HCT116 (cell line): ENCODE results near the gene SEMA3F. TPM values are rescaled to one million over a fixed set of nuclear protein-coding genes. Genes with fewer than 3 reads are reported as not detected.

Experiments
- ATAC-seq: fragments of 200-7000 bp; cut with Tn5 transposase; 2 replicates; pipeline ENCODE4 v1.9.1; 2020; ENCODE audit warnings: mild to moderate bottlenecking, moderate library complexity
- BruUV-seq: library from RNA; stranded (reverse); fragments of 400-500 nt; replicated peaks from 2 replicates; lab custom pipeline; 2021; lab: Mats Ljungman, UMichigan
- CTCF ChIA-PET: fragments of 300-600 bp; sonication (Branson Sonifier 250); formaldehyde crosslinking; loops from one replicate; lab custom pipeline; 2021; ENCODE audit warnings: antibody characterized with exemption; lab: Charles Lee
- POLR2A ChIA-PET: fragments of 300-600, 350-600 bp; sonication (Branson Sonifier 250); formaldehyde crosslinking; loops from one replicate; lab custom pipeline; 2021; ENCODE audit warnings: antibody characterized with exemption; lab: Charles Lee
- RAD21 ChIA-PET, 2 experiments: fragments of 300-600 bp; sonication (Branson Sonifier 250); formaldehyde crosslinking; loops; one replicate each; lab custom pipeline; 2023; ENCODE audit warnings: low total read pairs in 2 of 2; ENCODE audit not compliant: uncharacterized antibody in 2 of 2, unreplicated experiment in 2 of 2, low non-redundant PET in 1 of 2; lab: Charles Lee
- DNase-seq: peaks from one replicate; pipeline ENCODE4 v3.0.0-alpha.2; 2010; ENCODE audit warnings: low read depth, low spot score
- H2AFZ ChIP-seq: fragments of 200-600 bp; shearing (Covaris generic), sonication (generic); 2 replicates; pipeline ENCODE4 v1.6.1; 2017; ENCODE audit warnings: low read depth, mixed run types, mixed read lengths, antibody characterized with exemption, low read length; ENCODE audit not compliant: poor library complexity, severe bottlenecking
- H3K27ac ChIP-seq: 2 replicates; pipeline ENCODE4 v1.5.1; 2012; ENCODE audit warnings: low read depth, low read length
- H3K27me3 ChIP-seq: fragments of 200-600 bp; sonication (generic); 2 replicates; pipeline ENCODE4 v1.6.1; 2016; ENCODE audit warnings: mixed run types, low read length, mixed read lengths; ENCODE audit not compliant: insufficient read depth
- H3K36me3 ChIP-seq, 2 experiments: fragments of 200-500 bp in 1 of 2; fragments of 200-600 bp in 1 of 2; sonication (Bioruptor generic) in 1 of 2; sonication (generic) in 1 of 2; 2 replicates each; pipeline versions ENCODE4 v1.5.1 to v1.6.1; 2014 to 2016; ENCODE audit warnings: low read length in 2 of 2, inconsistent platforms in 1 of 2, mixed read lengths in 1 of 2, mixed run types in 1 of 2; ENCODE audit not compliant: insufficient read depth in 2 of 2, control insufficient read depth in 1 of 2
- H3K4me1 ChIP-seq, 2 experiments: fragments of 200-600 bp in 1 of 2; sonication (generic) in 1 of 2; 2 replicates each; pipeline versions ENCODE4 v1.5.1 to v1.6.1; 2012 to 2017; ENCODE audit warnings: low read length in 2 of 2, inconsistent platforms in 1 of 2, mild to moderate bottlenecking in 1 of 2, mixed read lengths in 1 of 2, mixed run types in 1 of 2, moderate library complexity in 1 of 2; ENCODE audit not compliant: insufficient read depth in 2 of 2, control insufficient read depth in 1 of 2
- H3K4me2 ChIP-seq: fragments of 200-600 bp; sonication (generic); 2 replicates; pipeline ENCODE4 v1.6.1; 2017; ENCODE audit warnings: mixed run types, low read length, mixed read lengths
- H3K4me3 ChIP-seq, 2 experiments: fragments of 200-600 bp in 1 of 2; sonication (generic) in 1 of 2; replicated peaks in 1 of 2; 2 replicates each; pipeline ENCODE4 v1.5.1; 2011 to 2016; ENCODE audit warnings: low read length in 2 of 2, control low read depth in 1 of 2, low read depth in 1 of 2, mild to moderate bottlenecking in 1 of 2, mixed read lengths in 1 of 2, mixed run types in 1 of 2
- H3K79me2 ChIP-seq: fragments of 200-600 bp; sonication (generic); 2 replicates; pipeline ENCODE4 v1.6.1; 2017; ENCODE audit warnings: mild to moderate bottlenecking, mixed run types, low read length, moderate library complexity, mixed read lengths; ENCODE audit not compliant: insufficient read depth
- H3K9ac ChIP-seq: fragments of 200-600 bp; sonication (generic); 2 replicates; pipeline ENCODE4 v1.6.1; 2016; ENCODE audit warnings: low read length, mixed read lengths
- H3K9me2 ChIP-seq: fragments of 200-600 bp; sonication (generic), shearing (Covaris generic); 2 replicates; pipeline ENCODE4 v1.6.1; 2017; ENCODE audit warnings: mixed run types, mild to moderate bottlenecking, moderate library complexity; ENCODE audit not compliant: insufficient read depth
- H3K9me3 ChIP-seq, 2 experiments: fragments of 200-500 bp in 1 of 2; fragments of 200-600 bp in 1 of 2; sonication (Bioruptor generic) in 1 of 2; sonication (generic) in 1 of 2; 2 replicates each; pipeline ENCODE4 v1.6.1; 2014 to 2017; ENCODE audit warnings: low read length in 2 of 2, mixed read lengths in 2 of 2, inconsistent platforms in 1 of 2, low read depth in 1 of 2, mild to moderate bottlenecking in 1 of 2, mixed run types in 1 of 2, moderate library complexity in 1 of 2; ENCODE audit not compliant: control insufficient read depth in 1 of 2, insufficient read depth in 1 of 2
- H4K20me1 ChIP-seq: fragments of 200-600 bp; sonication (generic), shearing (Covaris generic); 2 replicates; pipeline ENCODE4 v1.6.1; 2017; ENCODE audit warnings: mixed run types, mild to moderate bottlenecking, moderate library complexity; ENCODE audit not compliant: insufficient read depth
- CBX3 ChIP-seq: IDR thresholded peaks from 2 replicates; pipeline ENCODE4 v1.6.1; 2012; ENCODE audit warnings: low read depth
- FOSL1 ChIP-seq: IDR thresholded peaks from 2 replicates; pipeline ENCODE4 v1.6.1; 2012; ENCODE audit warnings: low read depth
- POLR2A ChIP-seq: IDR thresholded peaks from 2 replicates; pipeline ENCODE4 v1.7.0; 2011; ENCODE audit warnings: borderline replicate concordance; ENCODE audit not compliant: insufficient read depth, insufficient read length; ENCODE audit errors: extremely low read depth
- RAD21 ChIP-seq: IDR thresholded peaks from 2 replicates; pipeline ENCODE4 v1.6.1; 2012; ENCODE audit warnings: low read depth, mild to moderate bottlenecking
- SP1 ChIP-seq: IDR thresholded peaks from 2 replicates; pipeline ENCODE4 v1.6.1; 2012; ENCODE audit warnings: low read depth
- TCF7L2 ChIP-seq: IDR thresholded peaks from 2 replicates; pipeline ENCODE4 v1.7.0; 2011; ENCODE audit warnings: borderline replicate concordance, inconsistent platforms; ENCODE audit not compliant: insufficient read depth, insufficient read length; ENCODE audit errors: extremely low read depth
- ZNF274 ChIP-seq: fragments of 200-500 bp; sonication (Bioruptor generic); IDR thresholded peaks from 2 replicates; pipeline ENCODE4 v1.6.1; 2014; ENCODE audit warnings: mild to moderate bottlenecking, low read depth, low read length, inconsistent platforms
- intact Hi-C: fragments of 100-400 bp; cut with micrococcal nuclease; formaldehyde crosslinking; loops from 2 replicates; pipeline ENCODE4 v1.10.0; 2022
- total RNA-seq: library from RNA; stranded (reverse); gene quantifications from one replicate; pipeline ENCODE4 v1.2.1, GENCODE V29; 2021; ENCODE audit not compliant: unreplicated experiment
- TF ChIP-seq, protein P1 (sequence below): IDR thresholded peaks from 2 replicates; pipeline ENCODE4 v1.6.1; 2012; ENCODE audit warnings: low read depth
- TF ChIP-seq, protein P2 (sequence below): IDR thresholded peaks from 2 replicates; pipeline ENCODE4 v1.6.1; 2012
- TF ChIP-seq, protein P3 (sequence below): IDR thresholded peaks from 2 replicates; pipeline ENCODE4 v1.6.1; 2012

Gene SEMA3F
- total RNA-seq, 1 experiment from 2014 or later, result 15.7 TPM

DNA sequence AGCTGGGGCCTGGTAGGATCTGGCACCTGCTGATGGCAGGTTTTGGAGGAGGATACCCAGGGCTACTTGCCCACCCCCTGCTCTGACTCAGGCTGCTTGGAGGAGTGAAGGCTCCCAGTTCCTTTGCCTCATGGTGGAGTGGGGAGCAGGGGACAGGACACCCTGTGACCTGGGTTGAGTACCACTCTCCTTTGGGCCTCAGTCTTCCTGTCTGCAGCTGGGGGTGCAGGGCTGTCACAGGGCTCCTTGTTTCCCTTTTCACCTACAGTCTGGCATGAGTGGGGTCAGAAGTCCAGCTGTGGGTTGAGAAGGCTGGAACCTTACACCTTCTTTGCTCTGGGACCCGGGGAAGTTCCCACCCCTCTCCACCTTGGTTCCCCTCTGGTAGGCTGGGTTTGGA is 14.7 kb downstream of the SEMA3F start:
- POLR2A ChIA-PET, result no interaction called here
- RAD21 ChIA-PET, result no interaction called here
- Histone ChIP-seq H3K27ac (no peak overlapping the region), H4K20me1 (no peaks in the 10 kb centered on the region), H3K79me2 (no peaks in the 10 kb centered on the region), H3K4me1 (peaks cover 2 to 46% of the 10 kb centered on the region in 2 experiments; a peak in 3 of 4 replicates), H3K9me2 (no peaks in the 10 kb centered on the region), H3K36me3 (no peaks in the 10 kb centered on the region), H3K27me3 (no peaks in the 10 kb centered on the region), H3K4me2 (no peak overlapping the region), H3K4me3 (no peak overlapping the region), H3K9ac (no peak overlapping the region), H2AFZ (no peak overlapping the region), H3K9me3 (no peaks in the 10 kb centered on the region)
- BruUV-seq, result no TSS peak
- CTCF ChIA-PET, result interaction anchor here (0.6 kb wide), 1 partner anchor 52 kb away, joined by 3 read pairs; no protein-coding TSS in a partner anchor
- DNase-seq, result no peak
- TF ChIP-seq FOSL1 (no peak), RAD21 (no peak), POLR2A (no peak), CBX3 (no peak), SP1 (no peak), TCF7L2 (no peak), ZNF274 (no peak)
- TF ChIP-seq, protein P1, sequence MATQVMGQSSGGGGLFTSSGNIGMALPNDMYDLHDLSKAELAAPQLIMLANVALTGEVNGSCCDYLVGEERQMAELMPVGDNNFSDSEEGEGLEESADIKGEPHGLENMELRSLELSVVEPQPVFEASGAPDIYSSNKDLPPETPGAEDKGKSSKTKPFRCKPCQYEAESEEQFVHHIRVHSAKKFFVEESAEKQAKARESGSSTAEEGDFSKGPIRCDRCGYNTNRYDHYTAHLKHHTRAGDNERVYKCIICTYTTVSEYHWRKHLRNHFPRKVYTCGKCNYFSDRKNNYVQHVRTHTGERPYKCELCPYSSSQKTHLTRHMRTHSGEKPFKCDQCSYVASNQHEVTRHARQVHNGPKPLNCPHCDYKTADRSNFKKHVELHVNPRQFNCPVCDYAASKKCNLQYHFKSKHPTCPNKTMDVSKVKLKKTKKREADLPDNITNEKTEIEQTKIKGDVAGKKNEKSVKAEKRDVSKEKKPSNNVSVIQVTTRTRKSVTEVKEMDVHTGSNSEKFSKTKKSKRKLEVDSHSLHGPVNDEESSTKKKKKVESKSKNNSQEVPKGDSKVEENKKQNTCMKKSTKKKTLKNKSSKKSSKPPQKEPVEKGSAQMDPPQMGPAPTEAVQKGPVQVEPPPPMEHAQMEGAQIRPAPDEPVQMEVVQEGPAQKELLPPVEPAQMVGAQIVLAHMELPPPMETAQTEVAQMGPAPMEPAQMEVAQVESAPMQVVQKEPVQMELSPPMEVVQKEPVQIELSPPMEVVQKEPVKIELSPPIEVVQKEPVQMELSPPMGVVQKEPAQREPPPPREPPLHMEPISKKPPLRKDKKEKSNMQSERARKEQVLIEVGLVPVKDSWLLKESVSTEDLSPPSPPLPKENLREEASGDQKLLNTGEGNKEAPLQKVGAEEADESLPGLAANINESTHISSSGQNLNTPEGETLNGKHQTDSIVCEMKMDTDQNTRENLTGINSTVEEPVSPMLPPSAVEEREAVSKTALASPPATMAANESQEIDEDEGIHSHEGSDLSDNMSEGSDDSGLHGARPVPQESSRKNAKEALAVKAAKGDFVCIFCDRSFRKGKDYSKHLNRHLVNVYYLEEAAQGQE, result no peak
- TF ChIP-seq, protein P2, sequence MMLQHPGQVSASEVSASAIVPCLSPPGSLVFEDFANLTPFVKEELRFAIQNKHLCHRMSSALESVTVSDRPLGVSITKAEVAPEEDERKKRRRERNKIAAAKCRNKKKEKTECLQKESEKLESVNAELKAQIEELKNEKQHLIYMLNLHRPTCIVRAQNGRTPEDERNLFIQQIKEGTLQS, result no peak
- TF ChIP-seq, protein P3, sequence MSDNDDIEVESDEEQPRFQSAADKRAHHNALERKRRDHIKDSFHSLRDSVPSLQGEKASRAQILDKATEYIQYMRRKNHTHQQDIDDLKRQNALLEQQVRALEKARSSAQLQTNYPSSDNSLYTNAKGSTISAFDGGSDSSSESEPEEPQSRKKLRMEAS, result no peak
- intact Hi-C loops, result no loop called here
- ATAC-seq, result no peak
